Thyroid gland (tissue), 4 donors: Measurements from ENCODE around the gene HDC.

Source experiments
- CTCF ChIP-seq, 6 experiments: fragments of 200-600 bp in 3 of 6; fragments of 450-650 bp in 3 of 6; sonication (generic) in 3 of 6; IDR thresholded peaks; one replicate each; pipeline ENCODE4 v1.5.1; 2016 to 2019; ENCODE audit warnings: antibody characterized with exemption in 6 of 6, mild to moderate bottlenecking in 2 of 6, inconsistent platforms in 1 of 6, moderate library complexity in 1 of 6
- POLR2A ChIP-seq, 2 donors: fragments of 450-650 bp; IDR thresholded peaks; one replicate each; pipeline ENCODE4 v1.6.1; 2017; ENCODE audit warnings: antibody characterized with exemption in 2 of 2, mild to moderate bottlenecking in 2 of 2, moderate library complexity in 1 of 2

- no peak for TF ChIP-seq CTCF (IDR thresholded peaks at IDR 0.05)
- TF ChIP-seq POLR2A (IDR thresholded peaks at IDR 0.05) = no peak
Observed at GRCh38 chr15:50192926-50193620, 72.5 kb downstream of the HDC start.
